K562 (cell line): ENCODE data around the gene VWA7. TPM values are rescaled to one million over a fixed set of nuclear protein-coding genes. Genes with fewer than 3 reads are reported as not detected.

ENCODE experiments used
- ARID2 ChIP-seq: fragments of 450-650 bp; IDR thresholded peaks from 2 replicates; pipeline ENCODE4 v1.6.1; 2017; ENCODE audit warnings: antibody characterized with exemption, mild to moderate bottlenecking
- BCL6 ChIP-seq: fragments of 250-450 bp; sonication (Bioruptor Pico); IDR thresholded peaks from 2 replicates; pipeline ENCODE4 v1.4.0; 2020
- HOXB6 ChIP-seq: fragments of 250-450 bp; sonication (Bioruptor Pico); IDR thresholded peaks from 2 replicates; pipeline ENCODE4 v1.5.1; 2022; ENCODE audit warnings: mild to moderate bottlenecking, borderline replicate concordance
- KAT2B ChIP-seq: IDR thresholded peaks from one replicate; pipeline ENCODE4 v1.6.1; 2012; ENCODE audit warnings: low read depth, mild to moderate bottlenecking, control low read depth, inconsistent platforms, low read length, moderate library complexity
- MAFK ChIP-seq: IDR thresholded peaks from 2 replicates; pipeline ENCODE4 v1.6.1; 2011; ENCODE audit warnings: low read length, improper control_type of control experiment
- NR1H2 ChIP-seq: sonication (generic); formaldehyde crosslinking; IDR thresholded peaks from 2 replicates; pipeline ENCODE4 v1.4.0; 2020; ENCODE audit warnings: mild to moderate bottlenecking, missing genetic modification reagents
- SAFB2 ChIP-seq: fragments of 200-400 bp; formaldehyde crosslinking; IDR thresholded peaks from 2 replicates; pipeline ENCODE4 v1.6.1; 2018; ENCODE audit warnings: borderline replicate concordance, low read length, low read depth, moderate library complexity; ENCODE audit not compliant: severe bottlenecking
- SMARCE1 ChIP-seq: fragments of 450-650 bp; IDR thresholded peaks from 2 replicates; pipeline ENCODE4 v1.7.1; 2016; ENCODE audit warnings: mild to moderate bottlenecking
- ZNF507 ChIP-seq: conservative IDR thresholded peaks from 2 replicates; pipeline ENCODE4 v1.6.1; 2017; ENCODE audit warnings: missing genetic modification characterization, missing compliant biosample characterization
- polyA plus RNA-seq, 8 experiments: library from polyadenylated mRNA; depleted of rRNA in 4 of 8; stranded (reverse) in 5 of 8; unstranded in 3 of 8; fragments of >200 nt; fragmentation: Nextera tagmentation in 2 of 8; fragmentation: Illumina TruSeq in 1 of 8; extraction: Ambion mirVana in 2 of 8; extraction: Trizol in 1 of 8; gene quantifications; 2 replicates each; pipeline versions ENCODE4 v1.2.1 to v1.2.3, GENCODE V29; 2011 to 2014; ENCODE audit warnings: inconsistent platforms in 1 of 8, missing spikeins in 1 of 8
- total RNA-seq, 7 experiments: library from RNA; depleted of rRNA in 6 of 7; stranded (reverse); fragments of >200 nt in 6 of 7; fragmentation: Illumina TruSeq in 2 of 7; extraction: Trizol in 2 of 7; gene quantifications; 2 replicates each; pipeline versions ENCODE4 v1.2.1 to v1.2.3, GENCODE V29; 2011 to 2021; ENCODE audit warnings: low replicate concordance in 1 of 7
- TF ChIP-seq, protein P1 (sequence below): fragments of 250-450 bp; sonication (Bioruptor Pico); IDR thresholded peaks from 2 replicates; pipeline ENCODE4 v1.8.0; 2021; ENCODE audit warnings: moderate library complexity, mild to moderate bottlenecking, inconsistent platforms
- TF ChIP-seq, protein P2 (sequence below): sonication (generic); formaldehyde crosslinking; IDR thresholded peaks from 2 replicates; pipeline ENCODE4 v1.4.0; 2020; ENCODE audit warnings: mild to moderate bottlenecking, missing genetic modification reagents
- TF ChIP-seq, protein P3 (sequence below): sonication (generic); formaldehyde crosslinking; IDR thresholded peaks from 2 replicates; pipeline ENCODE4 v1.8.1; 2023; ENCODE audit warnings: mild to moderate bottlenecking, missing genetic modification reagents, moderate library complexity
- TF ChIP-seq, protein P4 (sequence below): sonication (generic); formaldehyde crosslinking; IDR thresholded peaks from 2 replicates; pipeline ENCODE4 v1.8.0; 2023; ENCODE audit warnings: mild to moderate bottlenecking, missing genetic modification reagents

VWA7 gene
- total and polyA plus RNA-seq, 9 of the 15 experiments (the other 6 are each of a cell fraction or from before 2014, with no cell fraction given): 0.18 to 2.9 (median 0.95) TPM

DNA sequence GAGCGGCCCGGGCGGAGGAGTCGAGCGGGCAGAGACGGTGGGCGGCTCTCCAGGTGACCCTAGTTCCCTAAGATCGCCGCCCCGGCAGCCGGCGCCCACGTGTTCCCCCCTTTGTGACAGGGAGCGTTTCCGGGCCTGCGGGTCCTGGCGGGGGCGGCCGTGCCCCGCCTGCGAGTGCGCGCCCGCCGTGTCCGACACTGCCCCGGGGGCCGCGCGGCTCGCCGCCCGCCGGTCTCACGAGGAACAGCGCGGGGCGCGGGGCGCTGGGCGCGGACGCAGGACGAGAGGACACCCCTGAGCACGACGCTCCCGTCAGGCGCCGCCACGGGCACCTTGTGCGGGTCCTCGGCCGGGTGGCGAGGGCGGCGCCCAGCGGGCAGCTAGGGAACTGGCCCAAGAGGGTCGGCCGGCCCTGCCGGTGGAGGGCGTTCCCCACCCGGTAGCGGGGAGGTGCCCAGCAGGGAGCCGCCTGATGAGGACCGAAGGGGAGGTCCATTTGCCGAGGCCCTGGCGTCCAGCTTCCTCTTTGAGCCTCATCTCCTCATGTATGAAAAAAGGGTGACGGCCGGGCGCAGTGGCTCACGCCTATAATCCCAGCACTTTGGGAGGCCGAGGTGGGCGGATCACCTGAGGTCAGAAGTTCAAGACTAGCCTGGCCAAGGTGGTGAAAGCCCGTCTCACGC, 18.6 kb upstream of the VWA7 start, which contains the start of gene VARS1 (continued):
- TF ChIP-seq SAFB2 (no peak), ZNF507 (tag) (no peak), BCL6 (CRISPR knock-in tag) (no peak), MAFK (peak; percentile 49), ARID2 (peak; percentile 55), HOXB6 (CRISPR knock-in tag) (no peak), KAT2B (peak; percentile 86), SMARCE1 (no peak; the same call in 1 of the 2 replicates), NR1H2 (CRISPR knock-in tag) (peak; percentile 96)
- TF ChIP-seq, protein P1, sequence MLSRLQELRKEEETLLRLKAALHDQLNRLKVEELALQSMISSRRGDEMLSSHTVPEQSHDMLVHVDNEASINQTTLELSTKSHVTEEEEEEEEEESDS (CRISPR knock-in tag): no peak
- TF ChIP-seq, protein P2, sequence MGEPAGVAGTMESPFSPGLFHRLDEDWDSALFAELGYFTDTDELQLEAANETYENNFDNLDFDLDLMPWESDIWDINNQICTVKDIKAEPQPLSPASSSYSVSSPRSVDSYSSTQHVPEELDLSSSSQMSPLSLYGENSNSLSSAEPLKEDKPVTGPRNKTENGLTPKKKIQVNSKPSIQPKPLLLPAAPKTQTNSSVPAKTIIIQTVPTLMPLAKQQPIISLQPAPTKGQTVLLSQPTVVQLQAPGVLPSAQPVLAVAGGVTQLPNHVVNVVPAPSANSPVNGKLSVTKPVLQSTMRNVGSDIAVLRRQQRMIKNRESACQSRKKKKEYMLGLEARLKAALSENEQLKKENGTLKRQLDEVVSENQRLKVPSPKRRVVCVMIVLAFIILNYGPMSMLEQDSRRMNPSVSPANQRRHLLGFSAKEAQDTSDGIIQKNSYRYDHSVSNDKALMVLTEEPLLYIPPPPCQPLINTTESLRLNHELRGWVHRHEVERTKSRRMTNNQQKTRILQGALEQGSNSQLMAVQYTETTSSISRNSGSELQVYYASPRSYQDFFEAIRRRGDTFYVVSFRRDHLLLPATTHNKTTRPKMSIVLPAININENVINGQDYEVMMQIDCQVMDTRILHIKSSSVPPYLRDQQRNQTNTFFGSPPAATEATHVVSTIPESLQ (CRISPR knock-in tag): no peak
- TF ChIP-seq, protein P3, sequence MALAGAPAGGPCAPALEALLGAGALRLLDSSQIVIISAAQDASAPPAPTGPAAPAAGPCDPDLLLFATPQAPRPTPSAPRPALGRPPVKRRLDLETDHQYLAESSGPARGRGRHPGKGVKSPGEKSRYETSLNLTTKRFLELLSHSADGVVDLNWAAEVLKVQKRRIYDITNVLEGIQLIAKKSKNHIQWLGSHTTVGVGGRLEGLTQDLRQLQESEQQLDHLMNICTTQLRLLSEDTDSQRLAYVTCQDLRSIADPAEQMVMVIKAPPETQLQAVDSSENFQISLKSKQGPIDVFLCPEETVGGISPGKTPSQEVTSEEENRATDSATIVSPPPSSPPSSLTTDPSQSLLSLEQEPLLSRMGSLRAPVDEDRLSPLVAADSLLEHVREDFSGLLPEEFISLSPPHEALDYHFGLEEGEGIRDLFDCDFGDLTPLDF (CRISPR knock-in tag): peak; percentile 85
- TF ChIP-seq, protein P4, sequence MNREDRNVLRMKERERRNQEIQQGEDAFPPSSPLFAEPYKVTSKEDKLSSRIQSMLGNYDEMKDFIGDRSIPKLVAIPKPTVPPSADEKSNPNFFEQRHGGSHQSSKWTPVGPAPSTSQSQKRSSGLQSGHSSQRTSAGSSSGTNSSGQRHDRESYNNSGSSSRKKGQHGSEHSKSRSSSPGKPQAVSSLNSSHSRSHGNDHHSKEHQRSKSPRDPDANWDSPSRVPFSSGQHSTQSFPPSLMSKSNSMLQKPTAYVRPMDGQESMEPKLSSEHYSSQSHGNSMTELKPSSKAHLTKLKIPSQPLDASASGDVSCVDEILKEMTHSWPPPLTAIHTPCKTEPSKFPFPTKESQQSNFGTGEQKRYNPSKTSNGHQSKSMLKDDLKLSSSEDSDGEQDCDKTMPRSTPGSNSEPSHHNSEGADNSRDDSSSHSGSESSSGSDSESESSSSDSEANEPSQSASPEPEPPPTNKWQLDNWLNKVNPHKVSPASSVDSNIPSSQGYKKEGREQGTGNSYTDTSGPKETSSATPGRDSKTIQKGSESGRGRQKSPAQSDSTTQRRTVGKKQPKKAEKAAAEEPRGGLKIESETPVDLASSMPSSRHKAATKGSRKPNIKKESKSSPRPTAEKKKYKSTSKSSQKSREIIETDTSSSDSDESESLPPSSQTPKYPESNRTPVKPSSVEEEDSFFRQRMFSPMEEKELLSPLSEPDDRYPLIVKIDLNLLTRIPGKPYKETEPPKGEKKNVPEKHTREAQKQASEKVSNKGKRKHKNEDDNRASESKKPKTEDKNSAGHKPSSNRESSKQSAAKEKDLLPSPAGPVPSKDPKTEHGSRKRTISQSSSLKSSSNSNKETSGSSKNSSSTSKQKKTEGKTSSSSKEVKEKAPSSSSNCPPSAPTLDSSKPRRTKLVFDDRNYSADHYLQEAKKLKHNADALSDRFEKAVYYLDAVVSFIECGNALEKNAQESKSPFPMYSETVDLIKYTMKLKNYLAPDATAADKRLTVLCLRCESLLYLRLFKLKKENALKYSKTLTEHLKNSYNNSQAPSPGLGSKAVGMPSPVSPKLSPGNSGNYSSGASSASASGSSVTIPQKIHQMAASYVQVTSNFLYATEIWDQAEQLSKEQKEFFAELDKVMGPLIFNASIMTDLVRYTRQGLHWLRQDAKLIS: no peak
